Fibroblast of skin of left biceps (primary cell): ENCODE results near the gene NPTX1.

Source experiments
- DNase-seq, 2 experiments: peaks; one replicate each; pipeline ENCODE4 v3.0.0-alpha.2; 2013; ENCODE audit warnings: low read depth in 2 of 2

The NPTX1 gene

GRCh38 chr17:80426671-80427326, 49.6 kb downstream of the NPTX1 start:
- peak in 1 of 2 experiments; percentile 17 for DNase-seq

- no peak for DNase-seq
These were observed 50.5 kb downstream of the NPTX1 start for GRCh38 chr17:80425835-80426426.

- DNase-seq = no peak
These were observed 51.3 kb downstream of the NPTX1 start for GRCh38 chr17:80424878-80425765.

- DNase-seq = no peak
These were observed 52.1 kb downstream of the NPTX1 start for GRCh38 chr17:80424261-80424660.

GRCh38 chr17:80423536-80424225, 52.7 kb downstream of the NPTX1 start:
- DNase-seq = no peak

GRCh38 chr17:80422981-80423380, 53.4 kb downstream of the NPTX1 start:
- no peak for DNase-seq

- no peak for DNase-seq
These were observed 54.1 kb downstream of the NPTX1 start for GRCh38 chr17:80422276-80422675.

- DNase-seq = no peak
These were observed 54.9 kb downstream of the NPTX1 start for GRCh38 chr17:80421381-80422090.

- DNase-seq = no peak
These were observed 57.2 kb downstream of the NPTX1 start for GRCh38 chr17:80419255-80419654.

- no peak for DNase-seq
These were observed 57.8 kb downstream of the NPTX1 start for GRCh38 chr17:80418589-80418988.
